Colonic mucosa (tissue), 4 donors: ENCODE results near the gene ZNHIT1. TPM values are rescaled to one million over a fixed set of nuclear protein-coding genes. Genes with fewer than 3 reads are reported as not detected.

Source experiments
- DNase-seq: peaks from one replicate; pipeline ENCODE4 v3.0.0-alpha.2; 2020
- H3K27ac ChIP-seq: fragments of 200-600 bp; one replicate; pipeline ENCODE4 v1.8.0; 2021
- H3K27me3 ChIP-seq: fragments of 200-600 bp; one replicate; pipeline ENCODE4 v1.8.0; 2021
- H3K36me3 ChIP-seq: fragments of 200-600 bp; one replicate; pipeline ENCODE4 v1.8.0; 2021
- H3K4me1 ChIP-seq: fragments of 200-600 bp; one replicate; pipeline ENCODE4 v1.8.0; 2021; ENCODE audit warnings: mild to moderate bottlenecking
- H3K4me3 ChIP-seq: fragments of 200-600 bp; one replicate; pipeline ENCODE4 v1.8.0; 2021
- H3K9ac ChIP-seq, 2 donors: one replicate each; pipeline ENCODE4 v1.7.0; 2013; ENCODE audit warnings: control low read depth in 2 of 2, low read depth in 2 of 2, low read length in 2 of 2
- H3K9me3 ChIP-seq: fragments of 200-600 bp; one replicate; pipeline ENCODE4 v1.8.0; 2021
- intact Hi-C: fragments of 100-400 bp; cut with DNase I; formaldehyde crosslinking; loops from one replicate; pipeline ENCODE4 v1.14.1; 2022
- total RNA-seq, 2 donors: library from RNA; stranded (reverse); fragmentation: NEBNext Ultra II Directional in 1 of 2; extraction: Animal tissue kit (Norgen Biotek cat#: 25700) in 1 of 2; gene quantifications; one replicate each; pipeline ENCODE4 v1.2.1, GENCODE V29; 2021
- TF ChIP-seq, protein P1 (sequence below): fragments of 200-600 bp; IDR thresholded peaks from one replicate; pipeline ENCODE4 v1.8.0; 2022; ENCODE audit warnings: antibody characterized with exemption, mild to moderate bottlenecking
- donor health status: healthy.
- donor health status: DM: no; HTN: no; CAD: no.
- donor health status: DM: no; HTN: no; CAD: no.

The ZNHIT1 gene
- total RNA-seq, 2 donors from 2014 or later, result 85.7 to 98.1 TPM

GRCh38 chr7:101271021-101271420 lies 53.1 kb downstream of the ZNHIT1 start:
- TF ChIP-seq, protein P1, sequence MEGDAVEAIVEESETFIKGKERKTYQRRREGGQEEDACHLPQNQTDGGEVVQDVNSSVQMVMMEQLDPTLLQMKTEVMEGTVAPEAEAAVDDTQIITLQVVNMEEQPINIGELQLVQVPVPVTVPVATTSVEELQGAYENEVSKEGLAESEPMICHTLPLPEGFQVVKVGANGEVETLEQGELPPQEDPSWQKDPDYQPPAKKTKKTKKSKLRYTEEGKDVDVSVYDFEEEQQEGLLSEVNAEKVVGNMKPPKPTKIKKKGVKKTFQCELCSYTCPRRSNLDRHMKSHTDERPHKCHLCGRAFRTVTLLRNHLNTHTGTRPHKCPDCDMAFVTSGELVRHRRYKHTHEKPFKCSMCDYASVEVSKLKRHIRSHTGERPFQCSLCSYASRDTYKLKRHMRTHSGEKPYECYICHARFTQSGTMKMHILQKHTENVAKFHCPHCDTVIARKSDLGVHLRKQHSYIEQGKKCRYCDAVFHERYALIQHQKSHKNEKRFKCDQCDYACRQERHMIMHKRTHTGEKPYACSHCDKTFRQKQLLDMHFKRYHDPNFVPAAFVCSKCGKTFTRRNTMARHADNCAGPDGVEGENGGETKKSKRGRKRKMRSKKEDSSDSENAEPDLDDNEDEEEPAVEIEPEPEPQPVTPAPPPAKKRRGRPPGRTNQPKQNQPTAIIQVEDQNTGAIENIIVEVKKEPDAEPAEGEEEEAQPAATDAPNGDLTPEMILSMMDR, result no peak
- H3K4me3 ChIP-seq, result no peak overlapping the region
- H3K36me3 ChIP-seq, result no peaks in the 10 kb centered on the region
- DNase-seq, result no peak
- intact Hi-C loops, result no loop called here
- no peak overlapping the region for H3K27ac ChIP-seq
- H3K4me1 ChIP-seq, result no peaks in the 10 kb centered on the region
- no peaks in the 10 kb centered on the region for H3K27me3 ChIP-seq
- H3K9ac ChIP-seq, result no peak overlapping the region
- H3K9me3 ChIP-seq, result no peaks in the 10 kb centered on the region

- TF ChIP-seq, protein P1, result no peak
- DNase-seq, result no peak
- intact Hi-C loops, result no loop called here
Measured at GRCh38 chr7:101273206-101273605, 55.2 kb downstream of the ZNHIT1 start.

More at GRCh38 chr7:101273206-101273605, 55.2 kb downstream of the ZNHIT1 start:
- no peaks in the 10 kb centered on the region for H3K9me3 ChIP-seq
- H3K27ac ChIP-seq, result no peak overlapping the region
- no peaks in the 10 kb centered on the region for H3K4me1 ChIP-seq
- H3K4me3 ChIP-seq, result no peak overlapping the region
- no peaks in the 10 kb centered on the region for H3K27me3 ChIP-seq
- H3K9ac ChIP-seq, result no peak overlapping the region
- no peaks in the 10 kb centered on the region for H3K36me3 ChIP-seq

Other genes starting within 250 kb of the ZNHIT1 start
- 100 to 1,000 TPM; 331 to 542 TPM for gene MUC12, start 248.6 kb upstream of the ZNHIT1 start, total RNA-seq
- 1 to 10 TPM; 1.7 to 2.5 TPM for gene MUC17, start 198.1 kb upstream of the ZNHIT1 start, total RNA-seq
- gene TRIM56, start 132.7 kb upstream of the ZNHIT1 start, total RNA-seq, result 10 to 100 TPM; 33.7 to 47.9 TPM
- gene SERPINE1, start 91.1 kb upstream of the ZNHIT1 start, total RNA-seq, result 1 to 10 TPM; 1.4 to 6.1 TPM
- gene AP1S1, start 63.7 kb upstream of the ZNHIT1 start, total RNA-seq, result 100 to 1,000 TPM; 111 to 127 TPM
- gene VGF, start 52.6 kb upstream of the ZNHIT1 start, total RNA-seq, result 1 to 10 TPM in 1 of 2 donors, under 1 TPM in 1; 0.90 to 3.1 TPM
- not detected for gene NAT16, start 37.9 kb upstream of the ZNHIT1 start, total RNA-seq
- 10 to 100 TPM; 33.2 to 47.7 TPM for gene MOGAT3, start 17.1 kb upstream of the ZNHIT1 start, total RNA-seq
- gene PLOD3, start 584 bp upstream of the ZNHIT1 start, total RNA-seq, result 100 to 1,000 TPM in 1 of 2 donors, 10 to 100 TPM in 1; 67.9 to 149 TPM
- 10 to 100 TPM; 32.2 to 49.5 TPM for gene CLDN15, start 19.6 kb downstream of the ZNHIT1 start, total RNA-seq
- gene FIS1, start 26.9 kb downstream of the ZNHIT1 start, total RNA-seq, result 100 to 1,000 TPM; 132 to 148 TPM
- gene IFT22, start 103.6 kb downstream of the ZNHIT1 start, total RNA-seq, result 10 to 100 TPM; 11.3 to 12.9 TPM
- gene COL26A1, start 144.7 kb downstream of the ZNHIT1 start, total RNA-seq, result under 1 TPM in 1 of 2 donors, not detected in 1; 0.35 TPM